HFFc6 (cell line): ENCODE measurements around the gene KDM6B. TPM values are rescaled to one million over a fixed set of nuclear protein-coding genes. Genes with fewer than 3 reads are reported as not detected.

Source experiments
- DNase-seq: peaks from one replicate; pipeline ENCODE4 v3.0.0-alpha.2; 2018
- H3K27ac Mint-ChIP-seq: 2 replicates; pipeline ENCODE4 v1.8.0; 2020; ENCODE audit warnings: mild to moderate bottlenecking, mixed read lengths
- H3K27me3 Mint-ChIP-seq: 2 replicates; pipeline ENCODE4 v1.8.0; 2021; ENCODE audit warnings: mild to moderate bottlenecking, moderate library complexity, mixed read lengths; ENCODE audit not compliant: insufficient read depth
- H3K36me3 Mint-ChIP-seq: 2 replicates; pipeline ENCODE4 v1.8.0; 2021; ENCODE audit warnings: low read depth, mixed read lengths
- H3K4me1 Mint-ChIP-seq: 2 replicates; pipeline ENCODE4 v1.8.0; 2020; ENCODE audit warnings: low read depth, mixed read lengths
- H3K4me3 Mint-ChIP-seq: 2 replicates; pipeline ENCODE4 v1.8.0; 2020; ENCODE audit warnings: mild to moderate bottlenecking, moderate library complexity, mixed read lengths
- H3K9me3 Mint-ChIP-seq: 2 replicates; pipeline ENCODE4 v1.8.0; 2020; ENCODE audit warnings: mild to moderate bottlenecking, mixed read lengths
- CTCF ChIP-seq: fragments of 200-600 bp; sonication (generic); IDR thresholded peaks from 2 replicates; pipeline ENCODE4 v1.5.0; 2021; ENCODE audit warnings: antibody characterized with exemption, mild to moderate bottlenecking
- total RNA-seq, 6 experiments: library from RNA; stranded (reverse); fragmentation: NEBNext Ultra II Directional; extraction: Animal tissue kit (Norgen Biotek cat#: 25700); gene quantifications; 2 replicates in 1 of 6; 3 replicates in 5 of 6; pipeline ENCODE4 v1.2.3, GENCODE V29; 2021

Gene KDM6B
- total RNA-seq, 6 experiments from 2014 or later: 10.4 to 15.2 (median 11.6) TPM

- no peaks in the 10 kb centered on the region for H3K36me3 Mint-ChIP-seq
- no peak overlapping the region for H3K27ac Mint-ChIP-seq
- DNase-seq: no peak
- H3K9me3 Mint-ChIP-seq: no peaks in the 10 kb centered on the region
- H3K27me3 Mint-ChIP-seq: peaks cover 19% of the 10 kb centered on the region
- no peak overlapping the region for H3K4me3 Mint-ChIP-seq
- no peaks in the 10 kb centered on the region for H3K4me1 Mint-ChIP-seq
- no peak for TF ChIP-seq CTCF
Measured at GRCh38 chr17:7794075-7794663, 39.8 kb upstream of the KDM6B start.

- Mint-ChIP-seq H3K36me3 (no peaks in the 10 kb centered on the region), H3K27ac (no peak overlapping the region), H3K27me3 (peaks cover 31% of the 10 kb centered on the region), H3K4me3 (no peak overlapping the region), H3K4me1 (no peaks in the 10 kb centered on the region), H3K9me3 (no peaks in the 10 kb centered on the region)
- no peak for DNase-seq
- no peak for TF ChIP-seq CTCF
Measured at GRCh38 chr17:7797976-7798375, 36.0 kb upstream of the KDM6B start.

- no peak for DNase-seq
- Mint-ChIP-seq H3K27me3 (peaks cover 32% of the 10 kb centered on the region), H3K36me3 (no peaks in the 10 kb centered on the region), H3K4me3 (no peak overlapping the region), H3K27ac (no peak overlapping the region), H3K9me3 (no peaks in the 10 kb centered on the region), H3K4me1 (no peaks in the 10 kb centered on the region)
- TF ChIP-seq CTCF: no peak
Measured at GRCh38 chr17:7798839-7799238, 35.2 kb upstream of the KDM6B start.

GRCh38 chr17:7803981-7804380, 30.0 kb upstream of the KDM6B start:
- Mint-ChIP-seq H3K9me3 (no peaks in the 10 kb centered on the region), H3K4me1 (no peaks in the 10 kb centered on the region), H3K4me3 (no peak overlapping the region), H3K27me3 (peaks cover 23% of the 10 kb centered on the region), H3K27ac (no peak overlapping the region), H3K36me3 (no peaks in the 10 kb centered on the region)
- no peak for DNase-seq
- no peak for TF ChIP-seq CTCF

- Mint-ChIP-seq H3K9me3 (no peaks in the 10 kb centered on the region), H3K27ac (no peak overlapping the region), H3K4me1 (peaks cover 6% of the 10 kb centered on the region; the same call in 1 of the 2 replicates), H3K4me3 (no peak overlapping the region), H3K27me3 (peaks cover 11% of the 10 kb centered on the region), H3K36me3 (no peaks in the 10 kb centered on the region)
- no peak for DNase-seq
- TF ChIP-seq CTCF: no peak
Measured at GRCh38 chr17:7806587-7806986, 27.4 kb upstream of the KDM6B start.

GRCh38 chr17:7807206-7807605, 26.8 kb upstream of the KDM6B start:
- TF ChIP-seq CTCF: no peak
- no peak overlapping the region for H3K27ac Mint-ChIP-seq
- H3K36me3 Mint-ChIP-seq: no peaks in the 10 kb centered on the region
- DNase-seq: no peak
- no peak overlapping the region for H3K4me3 Mint-ChIP-seq
- H3K9me3 Mint-ChIP-seq: no peaks in the 10 kb centered on the region
- H3K4me1 Mint-ChIP-seq: peaks cover 6% of the 10 kb centered on the region; the same call in 1 of the 2 replicates
- peaks cover 10% of the 10 kb centered on the region for H3K27me3 Mint-ChIP-seq
